Measurements from ENCODE around the gene ATP2B2. TPM values are rescaled to one million over a fixed set of nuclear protein-coding genes. Genes with fewer than 3 reads are reported as not detected.

Gene ATP2B2
- total and polyA plus RNA-seq, 9 of the 15 experiments (the other 6 are each of a cell fraction or from before 2014, with no cell fraction given), result 0.06 TPM; not detected in 8

DNA sequence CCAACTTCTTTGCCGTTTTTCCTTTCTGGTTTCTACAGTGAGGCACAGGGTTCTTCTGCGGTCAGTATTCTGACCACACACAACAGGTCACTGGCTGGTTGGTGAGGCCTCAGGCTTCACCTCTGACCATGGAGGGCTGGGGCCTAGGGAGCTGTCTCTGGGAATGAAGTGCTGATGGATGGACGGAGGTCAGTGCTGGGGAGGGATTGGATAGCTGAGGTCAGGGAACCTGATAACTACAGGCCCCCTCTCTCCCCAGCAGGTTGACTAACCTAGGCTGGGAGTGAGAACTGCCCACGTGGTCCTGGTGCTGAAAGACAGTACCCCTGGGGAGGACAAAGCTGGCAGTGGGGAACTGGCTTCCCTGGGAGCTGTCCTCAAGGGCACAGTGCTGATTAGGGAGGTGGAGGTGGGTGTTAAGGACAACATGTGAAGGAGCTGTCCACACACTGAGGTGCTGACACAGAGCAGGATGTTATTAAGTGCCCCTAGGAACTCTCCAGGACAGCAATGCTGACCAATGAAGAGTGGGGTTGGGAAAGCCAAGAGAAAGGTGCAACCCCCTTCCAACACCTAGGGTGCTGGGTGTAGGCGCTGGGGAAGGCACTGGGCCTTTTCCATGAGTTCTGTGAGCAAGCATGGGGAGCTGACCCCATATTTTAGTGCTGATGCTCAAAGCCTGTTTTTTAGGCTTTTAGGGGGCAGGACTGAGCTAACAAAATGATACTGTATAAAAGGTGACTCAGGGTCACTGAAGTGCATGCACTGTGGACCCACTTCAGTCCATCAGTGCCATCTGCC, 45.2 kb downstream of the ATP2B2 start (continued):
- TF ChIP-seq, protein P1, sequence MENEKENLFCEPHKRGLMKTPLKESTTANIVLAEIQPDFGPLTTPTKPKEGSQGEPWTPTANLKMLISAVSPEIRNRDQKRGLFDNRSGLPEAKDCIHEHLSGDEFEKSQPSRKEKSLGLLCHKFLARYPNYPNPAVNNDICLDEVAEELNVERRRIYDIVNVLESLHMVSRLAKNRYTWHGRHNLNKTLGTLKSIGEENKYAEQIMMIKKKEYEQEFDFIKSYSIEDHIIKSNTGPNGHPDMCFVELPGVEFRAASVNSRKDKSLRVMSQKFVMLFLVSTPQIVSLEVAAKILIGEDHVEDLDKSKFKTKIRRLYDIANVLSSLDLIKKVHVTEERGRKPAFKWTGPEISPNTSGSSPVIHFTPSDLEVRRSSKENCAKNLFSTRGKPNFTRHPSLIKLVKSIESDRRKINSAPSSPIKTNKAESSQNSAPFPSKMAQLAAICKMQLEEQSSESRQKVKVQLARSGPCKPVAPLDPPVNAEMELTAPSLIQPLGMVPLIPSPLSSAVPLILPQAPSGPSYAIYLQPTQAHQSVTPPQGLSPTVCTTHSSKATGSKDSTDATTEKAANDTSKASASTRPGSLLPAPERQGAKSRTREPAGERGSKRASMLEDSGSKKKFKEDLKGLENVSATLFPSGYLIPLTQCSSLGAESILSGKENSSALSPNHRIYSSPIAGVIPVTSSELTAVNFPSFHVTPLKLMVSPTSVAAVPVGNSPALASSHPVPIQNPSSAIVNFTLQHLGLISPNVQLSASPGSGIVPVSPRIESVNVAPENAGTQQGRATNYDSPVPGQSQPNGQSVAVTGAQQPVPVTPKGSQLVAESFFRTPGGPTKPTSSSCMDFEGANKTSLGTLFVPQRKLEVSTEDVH (IDR thresholded peaks at IDR 0.05; ENCODE audit: low read depth, partially characterized antibody), result peak; percentile 26
- no peak for TF ChIP-seq ZNF23 (CRISPR knock-in tag; IDR thresholded peaks at IDR 0.05)
- peak; percentile 67 for TF ChIP-seq KLF13 (tag; IDR thresholded peaks at IDR 0.05; ENCODE audit: borderline replicate concordance, low read depth)
- TF ChIP-seq RBM34 (IDR thresholded peaks at IDR 0.05; ENCODE audit: borderline replicate concordance, insufficient read depth, low read length), result no peak
- TF ChIP-seq, protein P2, sequence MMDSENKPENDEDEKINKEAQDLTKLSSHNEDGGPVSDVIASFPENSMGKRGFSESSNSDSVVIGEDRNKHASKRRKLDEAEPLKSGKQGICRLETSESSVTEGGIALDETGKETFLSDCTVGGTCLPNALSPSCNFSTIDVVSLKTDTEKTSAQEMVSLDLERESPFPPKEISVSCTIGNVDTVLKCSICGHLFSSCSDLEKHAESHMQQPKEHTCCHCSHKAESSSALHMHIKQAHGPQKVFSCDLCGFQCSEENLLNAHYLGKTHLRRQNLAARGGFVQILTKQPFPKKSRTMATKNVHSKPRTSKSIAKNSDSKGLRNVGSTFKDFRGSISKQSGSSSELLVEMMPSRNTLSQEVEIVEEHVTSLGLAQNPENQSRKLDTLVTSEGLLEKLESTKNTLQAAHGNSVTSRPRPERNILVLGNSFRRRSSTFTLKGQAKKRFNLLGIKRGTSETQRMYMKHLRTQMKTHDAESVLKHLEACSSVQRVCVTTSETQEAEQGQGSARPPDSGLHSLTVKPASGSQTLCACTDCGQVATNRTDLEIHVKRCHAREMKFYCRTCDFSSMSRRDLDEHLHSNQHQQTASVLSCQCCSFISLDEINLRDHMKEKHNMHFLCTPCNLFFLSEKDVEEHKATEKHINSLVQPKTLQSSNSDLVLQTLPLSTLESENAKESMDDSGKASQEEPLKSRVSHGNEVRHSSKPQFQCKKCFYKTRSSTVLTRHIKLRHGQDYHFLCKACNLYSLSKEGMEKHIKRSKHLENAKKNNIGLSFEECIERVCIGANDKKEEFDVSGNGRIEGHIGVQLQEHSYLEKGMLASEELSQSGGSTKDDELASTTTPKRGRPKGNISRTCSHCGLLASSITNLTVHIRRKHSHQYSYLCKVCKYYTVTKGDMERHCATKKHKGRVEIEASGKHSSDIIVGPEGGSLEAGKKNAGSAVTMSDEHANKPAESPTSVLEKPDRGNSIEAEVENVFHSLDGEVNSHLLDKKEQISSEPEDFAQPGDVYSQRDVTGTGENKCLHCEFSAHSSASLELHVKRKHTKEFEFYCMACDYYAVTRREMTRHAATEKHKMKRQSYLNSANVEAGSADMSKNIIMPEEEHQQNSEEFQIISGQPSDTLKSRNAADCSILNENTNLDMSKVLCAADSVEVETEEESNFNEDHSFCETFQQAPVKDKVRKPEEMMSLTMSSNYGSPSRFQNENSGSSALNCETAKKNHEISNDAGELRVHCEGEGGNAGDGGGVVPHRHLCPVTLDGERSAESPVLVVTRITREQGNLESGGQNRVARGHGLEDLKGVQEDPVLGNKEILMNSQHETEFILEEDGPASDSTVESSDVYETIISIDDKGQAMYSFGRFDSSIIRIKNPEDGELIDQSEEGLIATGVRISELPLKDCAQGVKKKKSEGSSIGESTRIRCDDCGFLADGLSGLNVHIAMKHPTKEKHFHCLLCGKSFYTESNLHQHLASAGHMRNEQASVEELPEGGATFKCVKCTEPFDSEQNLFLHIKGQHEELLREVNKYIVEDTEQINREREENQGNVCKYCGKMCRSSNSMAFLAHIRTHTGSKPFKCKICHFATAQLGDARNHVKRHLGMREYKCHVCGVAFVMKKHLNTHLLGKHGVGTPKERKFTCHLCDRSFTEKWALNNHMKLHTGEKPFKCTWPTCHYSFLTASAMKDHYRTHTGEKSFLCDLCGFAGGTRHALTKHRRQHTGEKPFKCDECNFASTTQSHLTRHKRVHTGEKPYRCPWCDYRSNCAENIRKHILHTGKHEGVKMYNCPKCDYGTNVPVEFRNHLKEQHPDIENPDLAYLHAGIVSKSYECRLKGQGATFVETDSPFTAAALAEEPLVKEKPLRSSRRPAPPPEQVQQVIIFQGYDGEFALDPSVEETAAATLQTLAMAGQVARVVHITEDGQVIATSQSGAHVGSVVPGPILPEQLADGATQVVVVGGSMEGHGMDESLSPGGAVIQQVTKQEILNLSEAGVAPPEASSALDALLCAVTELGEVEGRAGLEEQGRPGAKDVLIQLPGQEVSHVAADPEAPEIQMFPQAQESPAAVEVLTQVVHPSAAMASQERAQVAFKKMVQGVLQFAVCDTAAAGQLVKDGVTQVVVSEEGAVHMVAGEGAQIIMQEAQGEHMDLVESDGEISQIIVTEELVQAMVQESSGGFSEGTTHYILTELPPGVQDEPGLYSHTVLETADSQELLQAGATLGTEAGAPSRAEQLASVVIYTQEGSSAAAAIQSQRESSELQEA (IDR thresholded peaks at IDR 0.05; ENCODE audit: low read depth), result no peak
- no peak for TF ChIP-seq NR0B1 (IDR thresholded peaks at IDR 0.05; ENCODE audit: partially characterized antibody)
- TF ChIP-seq ZNF316 (IDR thresholded peaks at IDR 0.05), result no peak
- TF ChIP-seq ZNF586 (CRISPR knock-in tag; conservative IDR thresholded peaks at IDR 0.05), result no peak
- TF ChIP-seq FIP1L1 (IDR thresholded peaks at IDR 0.05; ENCODE audit: low read depth, low read length, poor library complexity, severe bottlenecking), result no peak
- TF ChIP-seq CBFA2T3 (IDR thresholded peaks at IDR 0.05), result no peak
